AG04450 (cell line): ENCODE data around the gene BRF1. TPM values are rescaled to one million over a fixed set of nuclear protein-coding genes. Genes with fewer than 3 reads are reported as not detected.

ENCODE experiments used
- CTCF ChIA-PET: fragments of 300-600, 350-600 bp; formaldehyde crosslinking; extraction: SDS; loops from one replicate; lab custom pipeline; 2022; ENCODE audit warnings: antibody characterized with exemption, inconsistent platforms; lab: Charles Lee
- POLR2A ChIA-PET: fragments of 350-600 bp; formaldehyde crosslinking; extraction: SDS; loops from one replicate; lab custom pipeline; 2021; ENCODE audit warnings: antibody characterized with exemption, inconsistent platforms; lab: Yijun Ruan, JAX
- DNase-seq: peaks from one replicate; pipeline ENCODE4 v3.0.0-alpha.2; 2011; ENCODE audit warnings: low read depth, low spot score
- H3K27ac ChIP-seq: one replicate; pipeline ENCODE4 v1.5.1; 2012; ENCODE audit warnings: low read depth, low read length, control low read depth
- H3K27me3 ChIP-seq: one replicate; pipeline ENCODE4 v1.6.0; 2012; ENCODE audit warnings: low read length; ENCODE audit not compliant: control insufficient read depth, insufficient read depth
- H3K4me3 ChIP-seq: 2 replicates; pipeline ENCODE4 v1.5.1; 2011; ENCODE audit warnings: mild to moderate bottlenecking, low read depth, low read length, control low read depth
- H3K9me3 ChIP-seq: 2 replicates; pipeline ENCODE4 v1.5.1; 2012; ENCODE audit warnings: low read length; ENCODE audit not compliant: control insufficient read depth, insufficient read depth
- polyA plus RNA-seq: library from polyadenylated mRNA; depleted of rRNA; stranded (reverse); fragments of >200 nt; gene quantifications from 2 replicates; pipeline ENCODE4 v1.2.3, GENCODE V29; 2011
- TF ChIP-seq, protein P1 (sequence below): IDR thresholded peaks from 2 replicates; pipeline ENCODE4 v1.5.1; 2011; ENCODE audit warnings: low read depth, low read length, control low read depth, inconsistent platforms

Gene BRF1
- polyA plus RNA-seq, 1 experiment, result 6.3 TPM

DNA sequence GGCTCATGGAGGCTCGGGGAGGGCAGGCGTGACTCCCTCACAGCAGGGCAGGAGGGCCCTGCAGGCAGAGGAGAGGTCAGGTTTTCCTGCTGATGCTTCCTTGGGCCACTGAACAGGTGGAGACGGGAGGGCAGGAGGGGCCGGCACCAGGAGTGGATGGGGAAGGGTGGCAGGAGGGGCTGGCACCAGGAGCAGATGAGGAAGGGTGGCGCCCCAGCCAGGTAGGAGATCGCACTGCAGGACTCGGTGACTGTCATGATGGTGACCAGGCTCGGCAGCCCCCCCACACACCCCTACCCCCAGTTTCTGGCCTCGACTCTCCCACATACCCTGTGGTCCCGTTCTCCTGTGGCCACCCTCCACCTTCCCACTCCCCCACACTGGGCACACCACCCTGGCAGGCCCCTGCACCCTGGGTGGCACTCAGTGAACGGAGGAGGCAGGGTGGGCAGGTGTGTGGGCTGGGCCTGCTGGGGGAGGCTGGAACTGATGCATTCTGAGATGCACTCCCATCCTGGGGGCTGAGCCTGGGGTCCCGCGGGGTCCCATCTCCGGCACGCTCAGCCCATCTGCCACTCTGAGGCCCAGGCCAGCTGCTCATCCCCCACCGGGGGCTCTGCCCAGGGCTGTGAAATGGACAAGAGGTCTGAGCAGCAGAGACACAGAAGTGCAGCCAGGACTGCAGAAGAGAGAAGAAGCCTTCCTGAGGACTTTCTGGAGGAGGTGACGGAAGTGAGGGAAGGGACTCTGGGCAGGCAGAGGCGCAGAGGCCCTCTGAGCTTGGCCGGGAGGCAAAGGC lies 122.5 kb downstream of the BRF1 start:
- CTCF ChIA-PET, result no interaction called here
- TF ChIP-seq, protein P1, sequence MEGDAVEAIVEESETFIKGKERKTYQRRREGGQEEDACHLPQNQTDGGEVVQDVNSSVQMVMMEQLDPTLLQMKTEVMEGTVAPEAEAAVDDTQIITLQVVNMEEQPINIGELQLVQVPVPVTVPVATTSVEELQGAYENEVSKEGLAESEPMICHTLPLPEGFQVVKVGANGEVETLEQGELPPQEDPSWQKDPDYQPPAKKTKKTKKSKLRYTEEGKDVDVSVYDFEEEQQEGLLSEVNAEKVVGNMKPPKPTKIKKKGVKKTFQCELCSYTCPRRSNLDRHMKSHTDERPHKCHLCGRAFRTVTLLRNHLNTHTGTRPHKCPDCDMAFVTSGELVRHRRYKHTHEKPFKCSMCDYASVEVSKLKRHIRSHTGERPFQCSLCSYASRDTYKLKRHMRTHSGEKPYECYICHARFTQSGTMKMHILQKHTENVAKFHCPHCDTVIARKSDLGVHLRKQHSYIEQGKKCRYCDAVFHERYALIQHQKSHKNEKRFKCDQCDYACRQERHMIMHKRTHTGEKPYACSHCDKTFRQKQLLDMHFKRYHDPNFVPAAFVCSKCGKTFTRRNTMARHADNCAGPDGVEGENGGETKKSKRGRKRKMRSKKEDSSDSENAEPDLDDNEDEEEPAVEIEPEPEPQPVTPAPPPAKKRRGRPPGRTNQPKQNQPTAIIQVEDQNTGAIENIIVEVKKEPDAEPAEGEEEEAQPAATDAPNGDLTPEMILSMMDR, result no peak

DNA sequence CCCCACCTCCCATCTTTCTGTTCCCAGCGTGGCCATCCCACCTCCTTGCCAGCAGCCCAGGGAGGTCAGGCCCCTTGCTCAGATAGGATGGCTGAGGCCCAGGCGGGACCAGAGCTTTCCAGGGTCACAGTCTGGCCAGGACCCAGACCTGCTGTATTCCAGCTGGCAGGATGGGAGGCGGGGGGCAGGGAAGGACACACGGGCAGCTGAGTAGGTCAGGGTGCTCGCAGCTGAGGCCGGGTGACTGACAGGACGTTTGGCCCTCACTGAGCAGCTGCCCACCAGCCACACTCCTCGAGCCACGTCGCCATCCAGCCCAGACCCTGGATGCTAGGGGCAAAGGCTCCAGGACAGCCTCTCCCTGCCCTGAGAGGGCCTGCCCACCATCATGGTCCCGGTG lies 123.7 kb downstream of the BRF1 start:
- TF ChIP-seq, protein P1, result no peak
- CTCF ChIA-PET, result no interaction called here
- no peak for DNase-seq
- POLR2A ChIA-PET, result no interaction called here
- Histone ChIP-seq H3K4me3 (no peak overlapping the region), H3K9me3 (no peaks in the 10 kb centered on the region; the same call in 1 of the 2 replicates), H3K27ac (no peak overlapping the region), H3K27me3 (no peaks in the 10 kb centered on the region)

More for the DNA sequence above, 122.5 kb downstream of the BRF1 start:
- DNase-seq, result no peak
- Histone ChIP-seq H3K4me3 (no peak overlapping the region), H3K27ac (no peak overlapping the region), H3K27me3 (peaks cover 8% of the 10 kb centered on the region), H3K9me3 (no peaks in the 10 kb centered on the region; the same call in 1 of the 2 replicates)
- POLR2A ChIA-PET, result no interaction called here

DNA sequence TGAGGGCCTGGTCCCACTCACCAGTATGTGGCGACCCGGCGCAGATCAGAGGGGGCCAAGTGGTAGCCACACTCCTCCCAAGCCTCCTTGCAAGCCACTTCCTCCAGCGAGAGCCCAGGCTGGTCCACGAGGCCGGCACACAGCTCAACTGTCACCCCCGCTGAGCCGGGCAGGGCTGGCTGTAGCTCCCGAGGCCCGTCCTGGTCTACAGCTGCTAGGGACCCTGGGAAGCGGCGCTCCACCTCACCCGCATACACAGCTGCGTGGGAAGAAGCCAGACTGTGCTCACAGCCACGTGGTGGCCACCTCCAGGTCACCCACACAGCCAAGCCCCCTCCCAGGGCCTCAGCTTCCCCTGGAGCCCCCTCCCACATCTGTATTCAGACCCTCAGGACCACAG lies 124.3 kb downstream of the BRF1 start:
- TF ChIP-seq, protein P1, result no peak
- ChIA-PET POLR2A (no interaction called here), CTCF (no interaction called here)
- no peak for DNase-seq
- no peak overlapping the region for H3K4me3 ChIP-seq
- H3K27me3 ChIP-seq, result no peaks in the 10 kb centered on the region
- no peaks in the 10 kb centered on the region; the same call in 1 of the 2 replicates for H3K9me3 ChIP-seq
- no peak overlapping the region for H3K27ac ChIP-seq

DNA sequence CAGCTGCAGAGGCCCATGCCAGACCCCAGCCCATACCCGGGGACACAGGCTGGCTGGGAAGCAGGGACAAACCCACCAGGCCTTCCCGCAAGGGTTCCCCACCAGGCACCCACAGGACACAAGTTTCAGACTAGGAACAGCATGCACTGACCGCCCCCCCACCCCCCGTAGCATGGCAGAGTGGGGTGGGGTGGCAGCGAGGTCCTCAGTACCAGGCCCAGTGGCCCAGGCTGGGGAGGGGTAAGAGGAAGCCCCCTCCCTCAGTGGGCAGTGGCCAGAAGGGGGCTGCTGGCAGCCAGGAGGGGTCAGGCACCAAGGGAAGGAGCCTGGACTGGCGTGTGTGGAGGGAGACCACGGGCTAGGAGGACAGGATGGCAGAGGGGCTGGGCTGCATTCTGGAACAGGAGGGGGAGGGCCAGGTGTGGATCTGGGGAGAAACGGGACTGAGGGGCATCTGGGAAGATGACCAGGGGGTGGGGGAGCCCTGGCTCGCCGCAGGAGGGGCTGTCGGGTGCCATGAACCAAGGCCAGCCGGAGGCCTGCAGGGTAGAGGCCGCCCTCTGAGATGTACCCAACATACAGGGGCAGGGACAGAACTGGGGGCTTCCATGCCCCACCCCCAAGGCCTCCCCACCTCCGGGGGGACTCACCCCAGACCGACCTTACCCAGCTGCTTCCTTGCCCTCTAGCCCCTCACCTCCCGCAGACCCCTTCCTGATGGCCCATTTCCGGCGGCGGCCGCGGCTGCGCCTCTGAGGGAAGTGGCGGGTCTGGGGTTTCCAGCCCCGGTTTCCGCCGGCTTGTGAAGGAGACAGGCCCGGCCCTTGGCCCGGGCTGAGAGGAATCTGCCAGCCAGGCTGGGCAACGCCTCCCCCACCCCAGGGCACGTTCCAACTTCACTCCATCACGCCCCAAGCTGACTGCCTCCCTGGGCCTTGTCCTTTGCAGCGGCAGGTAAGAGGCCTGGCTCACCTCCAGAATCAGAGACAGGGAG lies 126.6 kb downstream of the BRF1 start:
- H3K4me3 ChIP-seq, result no peak overlapping the region
- peaks cover 22% of the 10 kb centered on the region for H3K27me3 ChIP-seq
- CTCF ChIA-PET, result no interaction called here
- DNase-seq, result no peak
- POLR2A ChIA-PET, result no interaction called here
- H3K9me3 ChIP-seq, result no peaks in the 10 kb centered on the region; the same call in 1 of the 2 replicates
- no peak overlapping the region for H3K27ac ChIP-seq
- TF ChIP-seq, protein P1, result no peak
